DOHH2 (cell line): ENCODE results near the gene RAD1.

Experiments
- H3F3A ChIP-seq: fragments of 200-600 bp; sonication (generic), shearing (Covaris generic); 2 replicates; pipeline ENCODE4 v1.6.0; 2016; ENCODE audit warnings: antibody characterized with exemption, mild to moderate bottlenecking; ENCODE audit not compliant: control insufficient read depth, insufficient read depth
- H3K27ac ChIP-seq: fragments of 200-600 bp; sonication (generic); 2 replicates; pipeline ENCODE4 v1.5.1; 2014; ENCODE audit warnings: low read depth, mild to moderate bottlenecking, low read length, moderate library complexity
- H3K27me3 ChIP-seq: fragments of 200-600 bp; sonication (generic); 2 replicates; pipeline ENCODE4 v1.6.1; 2014; ENCODE audit warnings: mild to moderate bottlenecking, low read length, mixed read lengths; ENCODE audit not compliant: control insufficient read depth
- H3K36me3 ChIP-seq: fragments of 200-600 bp; sonication (generic); 2 replicates; pipeline ENCODE4 v1.6.1; 2014; ENCODE audit warnings: mild to moderate bottlenecking, low read length, moderate library complexity, mixed read lengths; ENCODE audit not compliant: control insufficient read depth
- H3K4me1 ChIP-seq: fragments of 200-600 bp; sonication (generic); 2 replicates; pipeline ENCODE4 v1.6.1; 2014; ENCODE audit warnings: mild to moderate bottlenecking, low read length, mixed read lengths; ENCODE audit not compliant: control insufficient read depth
- H3K4me2 ChIP-seq: fragments of 200-600 bp; sonication (generic); 2 replicates; pipeline ENCODE4 v1.6.0; 2014; ENCODE audit warnings: mild to moderate bottlenecking, low read length, moderate library complexity
- H3K4me3 ChIP-seq: fragments of 200-600 bp; sonication (generic); 2 replicates; pipeline ENCODE4 v1.5.1; 2014; ENCODE audit warnings: mild to moderate bottlenecking, low read length, mixed read lengths
- H3K79me2 ChIP-seq: fragments of 200-600 bp; sonication (generic); 2 replicates; pipeline ENCODE4 v1.6.1; 2014; ENCODE audit warnings: mild to moderate bottlenecking, low read length, mixed read lengths; ENCODE audit not compliant: control insufficient read depth
- H3K9me2 ChIP-seq: fragments of 200-600 bp; sonication (generic); replicated peaks from 2 replicates; pipeline ENCODE4 v1.6.1; 2014; ENCODE audit warnings: mild to moderate bottlenecking, low read length, mixed read lengths; ENCODE audit not compliant: control insufficient read depth
- H3K9me3 ChIP-seq: fragments of 200-600 bp; sonication (generic); 2 replicates; pipeline ENCODE4 v1.6.1; 2014; ENCODE audit warnings: antibody characterized with exemption, low read length, mixed read lengths; ENCODE audit not compliant: control insufficient read depth, insufficient read depth
- H4K20me1 ChIP-seq: fragments of 200-600 bp; sonication (generic); 2 replicates; pipeline ENCODE4 v1.6.0; 2014; ENCODE audit warnings: low read depth, mild to moderate bottlenecking, antibody characterized with exemption, low read length, moderate library complexity; ENCODE audit not compliant: control insufficient read depth, insufficient read depth
- EZH2phosphoT487 ChIP-seq: fragments of 200-600 bp; sonication (generic); IDR thresholded peaks from 2 replicates; pipeline ENCODE4 v1.6.1; 2017; ENCODE audit warnings: borderline replicate concordance, mild to moderate bottlenecking, antibody characterized with exemption, low read length, moderate library complexity, mixed read lengths
- TF ChIP-seq, protein P1 (sequence below): fragments of 200-600 bp; sonication (generic); IDR thresholded peaks from one replicate; pipeline ENCODE4 v1.5.1; 2014; ENCODE audit warnings: antibody characterized with exemption, mild to moderate bottlenecking, low read depth, low read length; ENCODE audit not compliant: poor library complexity, severe bottlenecking

The RAD1 gene

DNA sequence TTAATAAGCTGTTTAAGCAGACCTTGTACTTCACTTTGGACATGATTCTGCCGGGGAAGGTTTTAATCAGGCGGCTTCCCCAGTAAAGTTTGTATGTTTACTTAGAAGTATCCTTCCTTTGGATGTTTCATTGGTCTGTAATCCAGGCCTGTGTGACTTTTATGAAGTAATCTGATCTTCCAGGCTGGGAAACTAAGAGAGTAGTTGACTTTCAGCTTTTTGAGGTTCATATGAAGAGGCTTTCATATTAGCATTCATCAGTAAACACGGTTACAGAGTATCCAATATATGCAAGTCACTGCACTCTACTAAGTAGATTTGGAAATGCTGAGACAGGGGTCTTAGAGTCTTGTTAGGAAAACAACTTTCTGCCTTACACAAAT, 15.1 kb upstream of the RAD1 start:
- H3K9me2 ChIP-seq, result no peaks in the 10 kb centered on the region
- no peak for TF ChIP-seq EZH2phosphoT487
- peaks cover 36% of the 10 kb centered on the region for H3K4me1 ChIP-seq
- H3K27ac ChIP-seq, result peak overlapping the region; percentile 58
- H3K36me3 ChIP-seq, result peaks cover 46% of the 10 kb centered on the region
- H3K4me3 ChIP-seq, result peak overlapping the region; percentile 94
- H3K4me2 ChIP-seq, result peak overlapping the region; percentile 82
- peaks cover 55% of the 10 kb centered on the region for H3K79me2 ChIP-seq
- no peaks in the 10 kb centered on the region for H3K27me3 ChIP-seq
- peaks cover 31% of the 10 kb centered on the region for H3F3A ChIP-seq
- 0 out of 2 replicates have a peak, but pooled peaks cover 6% of the 10 kb centered on the region for H4K20me1 ChIP-seq
- H3K9me3 ChIP-seq, result no peaks in the 10 kb centered on the region

DNA sequence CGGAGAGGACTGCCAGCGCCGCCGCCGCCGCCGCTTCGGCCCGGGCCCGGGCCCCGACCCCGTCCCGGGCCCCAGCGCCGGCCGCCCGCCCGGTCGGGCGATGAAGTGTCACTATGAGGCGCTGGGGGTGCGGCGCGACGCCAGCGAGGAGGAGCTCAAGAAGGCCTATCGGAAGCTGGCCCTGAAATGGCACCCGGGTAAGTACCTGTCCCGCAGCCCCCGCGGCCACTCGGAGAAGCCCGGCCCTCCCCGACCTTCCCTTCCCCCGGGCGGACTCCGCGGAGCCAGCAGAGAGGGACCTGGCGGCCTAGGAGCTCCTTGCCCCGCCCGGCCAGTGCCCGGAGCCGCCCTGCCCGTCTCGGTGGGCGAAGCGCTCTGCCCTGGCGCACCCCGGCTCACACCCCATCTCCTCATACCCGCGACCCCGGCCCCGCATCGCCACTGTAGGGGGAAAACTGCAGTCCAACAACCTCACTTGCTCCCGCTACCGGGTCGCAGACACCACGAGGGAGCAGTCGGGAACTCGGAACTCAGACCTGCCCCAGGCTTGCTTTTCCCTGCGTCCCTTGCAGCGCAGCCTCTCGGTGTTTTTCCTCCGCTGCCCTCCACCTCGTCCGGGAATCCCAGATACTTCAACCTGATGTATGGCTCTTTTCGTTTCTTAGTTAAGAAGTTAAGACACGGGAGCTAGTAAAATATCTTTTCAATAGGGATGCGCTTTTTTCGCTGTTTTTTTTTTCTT, 14.6 kb upstream of the RAD1 start:
- Histone ChIP-seq H3K9me2 (no peaks in the 10 kb centered on the region), H3F3A (peaks cover 36% of the 10 kb centered on the region), H3K4me1 (peaks cover 36% of the 10 kb centered on the region), H3K27me3 (no peaks in the 10 kb centered on the region), H3K4me3 (peak overlapping the region; percentile 94), H3K9me3 (no peaks in the 10 kb centered on the region), H3K4me2 (peak overlapping the region; percentile 82), H3K79me2 (peaks cover 52% of the 10 kb centered on the region), H3K36me3 (peaks cover 47% of the 10 kb centered on the region), H4K20me1 (0 out of 2 replicates have a peak, but pooled peaks cover 6% of the 10 kb centered on the region), H3K27ac (peak overlapping the region; percentile 58)
- no peak for TF ChIP-seq EZH2phosphoT487
- TF ChIP-seq, protein P1, sequence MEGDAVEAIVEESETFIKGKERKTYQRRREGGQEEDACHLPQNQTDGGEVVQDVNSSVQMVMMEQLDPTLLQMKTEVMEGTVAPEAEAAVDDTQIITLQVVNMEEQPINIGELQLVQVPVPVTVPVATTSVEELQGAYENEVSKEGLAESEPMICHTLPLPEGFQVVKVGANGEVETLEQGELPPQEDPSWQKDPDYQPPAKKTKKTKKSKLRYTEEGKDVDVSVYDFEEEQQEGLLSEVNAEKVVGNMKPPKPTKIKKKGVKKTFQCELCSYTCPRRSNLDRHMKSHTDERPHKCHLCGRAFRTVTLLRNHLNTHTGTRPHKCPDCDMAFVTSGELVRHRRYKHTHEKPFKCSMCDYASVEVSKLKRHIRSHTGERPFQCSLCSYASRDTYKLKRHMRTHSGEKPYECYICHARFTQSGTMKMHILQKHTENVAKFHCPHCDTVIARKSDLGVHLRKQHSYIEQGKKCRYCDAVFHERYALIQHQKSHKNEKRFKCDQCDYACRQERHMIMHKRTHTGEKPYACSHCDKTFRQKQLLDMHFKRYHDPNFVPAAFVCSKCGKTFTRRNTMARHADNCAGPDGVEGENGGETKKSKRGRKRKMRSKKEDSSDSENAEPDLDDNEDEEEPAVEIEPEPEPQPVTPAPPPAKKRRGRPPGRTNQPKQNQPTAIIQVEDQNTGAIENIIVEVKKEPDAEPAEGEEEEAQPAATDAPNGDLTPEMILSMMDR, result no peak

DNA sequence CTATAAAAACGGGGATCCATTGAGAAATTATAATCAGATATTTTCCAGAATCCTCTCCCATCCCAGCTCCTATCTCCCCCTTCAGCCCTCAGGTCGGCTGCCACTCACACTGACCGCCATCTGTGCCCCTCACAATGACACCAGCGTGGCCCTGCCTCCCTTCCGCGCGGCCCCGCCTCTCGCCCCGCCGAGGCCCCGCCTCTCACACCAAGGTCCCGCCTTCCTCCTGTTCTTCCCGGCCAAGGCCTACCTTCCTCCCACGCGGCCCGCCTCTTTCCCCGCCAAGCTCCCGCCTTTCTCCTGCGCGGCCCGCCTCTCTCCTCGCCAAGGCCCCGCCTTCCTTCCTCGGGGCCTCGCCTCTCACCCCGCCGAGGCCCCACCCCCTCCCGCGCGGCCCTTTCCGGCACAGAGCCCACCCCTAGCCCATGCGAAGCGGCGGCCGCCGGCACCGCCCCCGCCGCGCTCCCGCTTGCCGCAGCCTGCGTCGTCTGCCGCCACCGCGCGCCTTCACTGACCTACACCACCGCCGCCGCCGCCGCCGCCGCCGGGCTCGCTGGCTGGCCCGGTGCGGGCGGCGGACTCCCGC, 13.9 kb upstream of the RAD1 start, which contains the start of gene DNAJC21:
DNAJC21 (plus strand) TSS at position 426 of the 586 bp plus-strand sequence. CDS start 261 bp downstream, outside the sequence.
- H3K79me2 ChIP-seq, result peaks cover 48% of the 10 kb centered on the region
- TF ChIP-seq EZH2phosphoT487, result no peak
- TF ChIP-seq, protein P1, result no peak
- 0 out of 2 replicates have a peak, but pooled peaks cover 6% of the 10 kb centered on the region for H4K20me1 ChIP-seq
- no peaks in the 10 kb centered on the region for H3K27me3 ChIP-seq
- H3K4me2 ChIP-seq, result peak within 1 kb of the TSS; percentile 82
- H3K27ac ChIP-seq, result peak within 1 kb of the TSS; percentile 58
- H3K36me3 ChIP-seq, result peaks cover 52% of the 10 kb centered on the region
- peak within 1 kb of the TSS; percentile 94 for H3K4me3 ChIP-seq
- no peaks in the 10 kb centered on the region for H3K9me3 ChIP-seq
- peaks cover 43% of the 10 kb centered on the region for H3F3A ChIP-seq
- peaks cover 36% of the 10 kb centered on the region for H3K4me1 ChIP-seq
- H3K9me2 ChIP-seq, result no peaks in the 10 kb centered on the region

GRCh38 chr5:34928267-34928666, 13.0 kb upstream of the RAD1 start:
- H3K4me2 ChIP-seq, result peak overlapping the region; percentile 55; the same call in 1 of the 2 replicates
- no peaks in the 10 kb centered on the region for H3K9me3 ChIP-seq
- H4K20me1 ChIP-seq, result 0 out of 2 replicates have a peak, but pooled peaks cover 6% of the 10 kb centered on the region
- H3K36me3 ChIP-seq, result peaks cover 53% of the 10 kb centered on the region
- peak overlapping the region; percentile 17 for H3K27ac ChIP-seq
- TF ChIP-seq, protein P1, result no peak
- no peak for TF ChIP-seq EZH2phosphoT487
- no peaks in the 10 kb centered on the region for H3K9me2 ChIP-seq
- peaks cover 39% of the 10 kb centered on the region for H3K4me1 ChIP-seq
- peaks cover 47% of the 10 kb centered on the region for H3K79me2 ChIP-seq
- H3K27me3 ChIP-seq, result no peaks in the 10 kb centered on the region
- H3F3A ChIP-seq, result peaks cover 49% of the 10 kb centered on the region
- H3K4me3 ChIP-seq, result no peak overlapping the region
